Islet precursor cell (in vitro differentiated cells): Measurements from ENCODE around the gene PIGL.
A peak's percentile ranks its signal among the peaks of the same experiment; 100 is the strongest.
"Not testable (repeated sequence)": the region's sequence is repeated elsewhere in the genome, so short reads cannot be mapped to it uniquely, and the experiment has no call there.

ENCODE experiments used
- DNase-seq: peaks from one replicate; pipeline ENCODE4 v3.0.0-alpha.2; 2018

PIGL gene

GRCh38 chr17:16277163-16277562 lies 60.2 kb downstream of the PIGL start:
- no peak for DNase-seq

- DNase-seq = no peak
These were observed 64.3 kb downstream of the PIGL start for GRCh38 chr17:16281351-16281750.

- peak; percentile 70 for DNase-seq
These were observed 65.5 kb downstream of the PIGL start for GRCh38 chr17:16282522-16282921.

GRCh38 chr17:16283705-16284104 lies 66.7 kb downstream of the PIGL start:
- no peak for DNase-seq

GRCh38 chr17:16285646-16286008 lies 68.6 kb downstream of the PIGL start:
- no peak for DNase-seq

GRCh38 chr17:16286009-16286946 lies 69.3 kb downstream of the PIGL start:
- DNase-seq = peak; percentile 99

- DNase-seq = peak; percentile 70
These were observed 70.0 kb downstream of the PIGL start for GRCh38 chr17:16286947-16287562.

- DNase-seq = no peak
These were observed 70.6 kb downstream of the PIGL start for GRCh38 chr17:16287563-16288027.

- DNase-seq = no peak
These were observed 72.0 kb downstream of the PIGL start for GRCh38 chr17:16288860-16289571.

GRCh38 chr17:16293931-16294330 lies 76.9 kb downstream of the PIGL start:
- no peak for DNase-seq

- no peak for DNase-seq
These were observed 77.5 kb downstream of the PIGL start for GRCh38 chr17:16294560-16294959.

- not testable (repeated sequence) for DNase-seq
These were observed 79.1 kb downstream of the PIGL start for GRCh38 chr17:16296072-16296471.

GRCh38 chr17:16297367-16298139 lies 80.5 kb downstream of the PIGL start:
- DNase-seq = no peak

GRCh38 chr17:16298140-16298662 lies 81.2 kb downstream of the PIGL start:
- no peak for DNase-seq

GRCh38 chr17:16300554-16300953 lies 83.5 kb downstream of the PIGL start:
- DNase-seq = no peak

GRCh38 chr17:16301963-16302855 lies 85.2 kb downstream of the PIGL start:
- DNase-seq = peak; percentile 75

- no peak for DNase-seq
These were observed 85.8 kb downstream of the PIGL start for GRCh38 chr17:16302856-16303255.

- DNase-seq = peak; percentile 76
These were observed 87.8 kb downstream of the PIGL start for GRCh38 chr17:16304830-16305229.

- no peak for DNase-seq
These were observed 89.2 kb downstream of the PIGL start for GRCh38 chr17:16306211-16306610.

GRCh38 chr17:16312061-16312460 lies 95.1 kb downstream of the PIGL start:
- not testable (repeated sequence) for DNase-seq
